Measurements from ENCODE around the gene MARCHF11. TPM values are rescaled to one million over a fixed set of nuclear protein-coding genes. Genes with fewer than 3 reads are reported as not detected.

The MARCHF11 gene
- total and polyA plus RNA-seq, 2 experiments from 2014 or later = 0.17 to 1.5 TPM

DNA sequence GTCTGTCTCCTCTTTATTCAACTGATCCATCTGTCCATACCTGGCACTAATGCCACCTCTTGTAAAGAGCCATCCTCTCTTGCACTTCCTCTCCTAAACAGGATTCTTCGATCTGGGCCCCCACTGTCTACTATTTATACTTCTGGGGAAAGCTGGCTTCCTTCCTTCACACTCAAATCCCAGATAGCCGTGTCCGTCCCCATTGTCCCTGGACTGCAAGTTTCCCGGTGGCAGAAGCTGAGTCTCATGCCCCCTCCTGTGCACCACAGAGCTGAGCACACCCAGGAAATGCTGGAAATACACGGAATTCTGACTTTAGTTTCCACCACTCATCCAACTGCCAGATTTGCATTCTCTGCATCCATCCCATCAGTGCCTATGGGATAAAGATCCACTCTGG is 84.0 kb downstream of the MARCHF11 start:
- Histone ChIP-seq H3K4me1 (ENCODE audit: insufficient read depth) (no peaks in the 10 kb centered on the region), H3K36me3 (ENCODE audit: insufficient read depth) (no peaks in the 10 kb centered on the region), H3K27ac (ENCODE audit: low read depth) (no peak overlapping the region), H3K27me3 (ENCODE audit: insufficient read depth) (no peaks in the 10 kb centered on the region), H4K20me1 (replicated peaks; ENCODE audit: insufficient read depth) (no peaks in the 10 kb centered on the region), H2AFZ (no peak overlapping the region), H3F3A (replicated peaks; ENCODE audit: low read depth) (no peaks in the 10 kb centered on the region), H3K4me2 (no peak overlapping the region), H3K9me2 (ENCODE audit: insufficient read depth) (no peaks in the 10 kb centered on the region), H3K79me2 (replicated peaks; ENCODE audit: insufficient read depth) (no peaks in the 10 kb centered on the region), H3K4me3 (no peak overlapping the region)
- H3K4me3 Mint-ChIP-seq = no peak overlapping the region
- H3K27ac Mint-ChIP-seq = no peak overlapping the region
- H3K27me3 Mint-ChIP-seq (ENCODE audit: insufficient read depth, low read depth, poor library complexity) = no peaks in the 10 kb centered on the region
- H3K36me3 Mint-ChIP-seq (ENCODE audit: low read depth) = no peaks in the 10 kb centered on the region
- TF ChIP-seq ZNF331 (CRISPR knock-in tag; IDR thresholded peaks at IDR 0.05; ENCODE audit: low read depth) (no peak), CREB1 (CRISPR knock-in tag; IDR thresholded peaks at IDR 0.05; ENCODE audit: low read depth) (no peak), JUNB (IDR thresholded peaks at IDR 0.05; ENCODE audit: unreplicated experiment) (no peak), EZH2phosphoT487 (IDR thresholded peaks at IDR 0.05; ENCODE audit: unreplicated experiment) (no peak), STAT1 (IDR thresholded peaks at IDR 0.05; ENCODE audit: unreplicated experiment) (no peak), ZNF114 (CRISPR knock-in tag; IDR thresholded peaks at IDR 0.05) (no peak), EZH2 (IDR thresholded peaks at IDR 0.05; ENCODE audit: low read depth, unreplicated experiment) (no peak), POLR2AphosphoS5 (IDR thresholded peaks at IDR 0.05; ENCODE audit: low read depth) (no peak), NANOG (IDR thresholded peaks at IDR 0.05; ENCODE audit: borderline replicate concordance) (no peak)
- TF ChIP-seq, protein P1, sequence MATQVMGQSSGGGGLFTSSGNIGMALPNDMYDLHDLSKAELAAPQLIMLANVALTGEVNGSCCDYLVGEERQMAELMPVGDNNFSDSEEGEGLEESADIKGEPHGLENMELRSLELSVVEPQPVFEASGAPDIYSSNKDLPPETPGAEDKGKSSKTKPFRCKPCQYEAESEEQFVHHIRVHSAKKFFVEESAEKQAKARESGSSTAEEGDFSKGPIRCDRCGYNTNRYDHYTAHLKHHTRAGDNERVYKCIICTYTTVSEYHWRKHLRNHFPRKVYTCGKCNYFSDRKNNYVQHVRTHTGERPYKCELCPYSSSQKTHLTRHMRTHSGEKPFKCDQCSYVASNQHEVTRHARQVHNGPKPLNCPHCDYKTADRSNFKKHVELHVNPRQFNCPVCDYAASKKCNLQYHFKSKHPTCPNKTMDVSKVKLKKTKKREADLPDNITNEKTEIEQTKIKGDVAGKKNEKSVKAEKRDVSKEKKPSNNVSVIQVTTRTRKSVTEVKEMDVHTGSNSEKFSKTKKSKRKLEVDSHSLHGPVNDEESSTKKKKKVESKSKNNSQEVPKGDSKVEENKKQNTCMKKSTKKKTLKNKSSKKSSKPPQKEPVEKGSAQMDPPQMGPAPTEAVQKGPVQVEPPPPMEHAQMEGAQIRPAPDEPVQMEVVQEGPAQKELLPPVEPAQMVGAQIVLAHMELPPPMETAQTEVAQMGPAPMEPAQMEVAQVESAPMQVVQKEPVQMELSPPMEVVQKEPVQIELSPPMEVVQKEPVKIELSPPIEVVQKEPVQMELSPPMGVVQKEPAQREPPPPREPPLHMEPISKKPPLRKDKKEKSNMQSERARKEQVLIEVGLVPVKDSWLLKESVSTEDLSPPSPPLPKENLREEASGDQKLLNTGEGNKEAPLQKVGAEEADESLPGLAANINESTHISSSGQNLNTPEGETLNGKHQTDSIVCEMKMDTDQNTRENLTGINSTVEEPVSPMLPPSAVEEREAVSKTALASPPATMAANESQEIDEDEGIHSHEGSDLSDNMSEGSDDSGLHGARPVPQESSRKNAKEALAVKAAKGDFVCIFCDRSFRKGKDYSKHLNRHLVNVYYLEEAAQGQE (IDR thresholded peaks at IDR 0.05; ENCODE audit: unreplicated experiment) = no peak
- TF ChIP-seq, protein P2, sequence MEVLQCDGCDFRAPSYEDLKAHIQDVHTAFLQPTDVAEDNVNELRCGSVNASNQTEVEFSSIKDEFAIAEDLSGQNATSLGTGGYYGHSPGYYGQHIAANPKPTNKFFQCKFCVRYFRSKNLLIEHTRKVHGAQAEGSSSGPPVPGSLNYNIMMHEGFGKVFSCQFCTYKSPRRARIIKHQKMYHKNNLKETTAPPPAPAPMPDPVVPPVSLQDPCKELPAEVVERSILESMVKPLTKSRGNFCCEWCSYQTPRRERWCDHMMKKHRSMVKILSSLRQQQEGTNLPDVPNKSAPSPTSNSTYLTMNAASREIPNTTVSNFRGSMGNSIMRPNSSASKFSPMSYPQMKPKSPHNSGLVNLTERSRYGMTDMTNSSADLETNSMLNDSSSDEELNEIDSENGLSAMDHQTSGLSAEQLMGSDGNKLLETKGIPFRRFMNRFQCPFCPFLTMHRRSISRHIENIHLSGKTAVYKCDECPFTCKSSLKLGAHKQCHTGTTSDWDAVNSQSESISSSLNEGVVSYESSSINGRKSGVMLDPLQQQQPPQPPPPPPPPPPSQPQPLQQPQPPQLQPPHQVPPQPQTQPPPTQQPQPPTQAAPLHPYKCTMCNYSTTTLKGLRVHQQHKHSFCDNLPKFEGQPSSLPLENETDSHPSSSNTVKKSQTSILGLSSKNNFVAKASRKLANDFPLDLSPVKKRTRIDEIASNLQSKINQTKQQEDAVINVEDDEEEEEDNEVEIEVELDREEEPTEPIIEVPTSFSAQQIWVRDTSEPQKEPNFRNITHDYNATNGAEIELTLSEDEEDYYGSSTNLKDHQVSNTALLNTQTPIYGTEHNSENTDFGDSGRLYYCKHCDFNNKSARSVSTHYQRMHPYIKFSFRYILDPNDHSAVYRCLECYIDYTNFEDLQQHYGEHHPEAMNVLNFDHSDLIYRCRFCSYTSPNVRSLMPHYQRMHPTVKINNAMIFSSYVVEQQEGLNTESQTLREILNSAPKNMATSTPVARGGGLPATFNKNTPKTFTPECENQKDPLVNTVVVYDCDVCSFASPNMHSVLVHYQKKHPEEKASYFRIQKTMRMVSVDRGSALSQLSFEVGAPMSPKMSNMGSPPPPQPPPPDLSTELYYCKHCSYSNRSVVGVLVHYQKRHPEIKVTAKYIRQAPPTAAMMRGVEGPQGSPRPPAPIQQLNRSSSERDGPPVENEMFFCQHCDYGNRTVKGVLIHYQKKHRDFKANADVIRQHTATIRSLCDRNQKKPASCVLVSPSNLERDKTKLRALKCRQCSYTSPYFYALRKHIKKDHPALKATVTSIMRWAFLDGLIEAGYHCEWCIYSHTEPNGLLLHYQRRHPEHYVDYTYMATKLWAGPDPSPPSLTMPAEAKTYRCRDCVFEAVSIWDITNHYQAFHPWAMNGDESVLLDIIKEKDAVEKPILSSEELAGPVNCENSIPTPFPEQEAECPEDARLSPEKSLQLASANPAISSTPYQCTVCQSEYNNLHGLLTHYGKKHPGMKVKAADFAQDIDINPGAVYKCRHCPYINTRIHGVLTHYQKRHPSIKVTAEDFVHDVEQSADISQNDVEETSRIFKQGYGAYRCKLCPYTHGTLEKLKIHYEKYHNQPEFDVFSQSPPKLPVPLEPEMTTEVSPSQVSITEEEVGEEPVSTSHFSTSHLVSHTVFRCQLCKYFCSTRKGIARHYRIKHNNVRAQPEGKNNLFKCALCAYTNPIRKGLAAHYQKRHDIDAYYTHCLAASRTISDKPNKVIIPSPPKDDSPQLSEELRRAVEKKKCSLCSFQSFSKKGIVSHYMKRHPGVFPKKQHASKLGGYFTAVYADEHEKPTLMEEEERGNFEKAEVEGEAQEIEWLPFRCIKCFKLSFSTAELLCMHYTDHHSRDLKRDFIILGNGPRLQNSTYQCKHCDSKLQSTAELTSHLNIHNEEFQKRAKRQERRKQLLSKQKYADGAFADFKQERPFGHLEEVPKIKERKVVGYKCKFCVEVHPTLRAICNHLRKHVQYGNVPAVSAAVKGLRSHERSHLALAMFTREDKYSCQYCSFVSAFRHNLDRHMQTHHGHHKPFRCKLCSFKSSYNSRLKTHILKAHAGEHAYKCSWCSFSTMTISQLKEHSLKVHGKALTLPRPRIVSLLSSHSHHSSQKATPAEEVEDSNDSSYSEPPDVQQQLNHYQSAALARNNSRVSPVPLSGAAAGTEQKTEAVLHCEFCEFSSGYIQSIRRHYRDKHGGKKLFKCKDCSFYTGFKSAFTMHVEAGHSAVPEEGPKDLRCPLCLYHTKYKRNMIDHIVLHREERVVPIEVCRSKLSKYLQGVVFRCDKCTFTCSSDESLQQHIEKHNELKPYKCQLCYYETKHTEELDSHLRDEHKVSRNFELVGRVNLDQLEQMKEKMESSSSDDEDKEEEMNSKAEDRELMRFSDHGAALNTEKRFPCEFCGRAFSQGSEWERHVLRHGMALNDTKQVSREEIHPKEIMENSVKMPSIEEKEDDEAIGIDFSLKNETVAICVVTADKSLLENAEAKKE (CRISPR knock-in tag; IDR thresholded peaks at IDR 0.05) = no peak
- TF ChIP-seq, protein P3, sequence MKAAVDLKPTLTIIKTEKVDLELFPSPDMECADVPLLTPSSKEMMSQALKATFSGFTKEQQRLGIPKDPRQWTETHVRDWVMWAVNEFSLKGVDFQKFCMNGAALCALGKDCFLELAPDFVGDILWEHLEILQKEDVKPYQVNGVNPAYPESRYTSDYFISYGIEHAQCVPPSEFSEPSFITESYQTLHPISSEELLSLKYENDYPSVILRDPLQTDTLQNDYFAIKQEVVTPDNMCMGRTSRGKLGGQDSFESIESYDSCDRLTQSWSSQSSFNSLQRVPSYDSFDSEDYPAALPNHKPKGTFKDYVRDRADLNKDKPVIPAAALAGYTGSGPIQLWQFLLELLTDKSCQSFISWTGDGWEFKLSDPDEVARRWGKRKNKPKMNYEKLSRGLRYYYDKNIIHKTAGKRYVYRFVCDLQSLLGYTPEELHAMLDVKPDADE (IDR thresholded peaks at IDR 0.05) = no peak
- TF ChIP-seq, protein P4, sequence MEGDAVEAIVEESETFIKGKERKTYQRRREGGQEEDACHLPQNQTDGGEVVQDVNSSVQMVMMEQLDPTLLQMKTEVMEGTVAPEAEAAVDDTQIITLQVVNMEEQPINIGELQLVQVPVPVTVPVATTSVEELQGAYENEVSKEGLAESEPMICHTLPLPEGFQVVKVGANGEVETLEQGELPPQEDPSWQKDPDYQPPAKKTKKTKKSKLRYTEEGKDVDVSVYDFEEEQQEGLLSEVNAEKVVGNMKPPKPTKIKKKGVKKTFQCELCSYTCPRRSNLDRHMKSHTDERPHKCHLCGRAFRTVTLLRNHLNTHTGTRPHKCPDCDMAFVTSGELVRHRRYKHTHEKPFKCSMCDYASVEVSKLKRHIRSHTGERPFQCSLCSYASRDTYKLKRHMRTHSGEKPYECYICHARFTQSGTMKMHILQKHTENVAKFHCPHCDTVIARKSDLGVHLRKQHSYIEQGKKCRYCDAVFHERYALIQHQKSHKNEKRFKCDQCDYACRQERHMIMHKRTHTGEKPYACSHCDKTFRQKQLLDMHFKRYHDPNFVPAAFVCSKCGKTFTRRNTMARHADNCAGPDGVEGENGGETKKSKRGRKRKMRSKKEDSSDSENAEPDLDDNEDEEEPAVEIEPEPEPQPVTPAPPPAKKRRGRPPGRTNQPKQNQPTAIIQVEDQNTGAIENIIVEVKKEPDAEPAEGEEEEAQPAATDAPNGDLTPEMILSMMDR (conservative IDR thresholded peaks at IDR 0.05; ENCODE audit: low read depth in 2 of 2) = no peak
- H3K9me3 Mint-ChIP-seq = no peaks in the 10 kb centered on the region; the same call in 2 of the 3 replicates
- H3K4me1 Mint-ChIP-seq = peaks cover 7% of the 10 kb centered on the region; the same call in 2 of the 3 replicates
- DNase-seq (ENCODE audit: low spot score) (no peak), ATAC-seq (no peak)

All from GM23338 (cell line).